Vagina (tissue), 2 donors: ENCODE results near the gene RBM19. TPM values are rescaled to one million over a fixed set of nuclear protein-coding genes. Genes with fewer than 3 reads are reported as not detected.

Experiments used
- DNase-seq, 2 donors: peaks; one replicate each; pipeline ENCODE4 v3.0.0-alpha.2; 2017; ENCODE audit errors: extremely low spot score in 2 of 2
- H3K27ac ChIP-seq: fragments of 200-600 bp; sonication (generic); one replicate; pipeline ENCODE4 v1.5.1; 2019
- H3K27me3 ChIP-seq: fragments of 200-600 bp; sonication (generic); one replicate; pipeline ENCODE4 v1.5.1; 2019
- H3K36me3 ChIP-seq, 2 donors: fragments of 200-600 bp; sonication (generic); one replicate each; pipeline ENCODE4 v1.5.1; 2017 to 2019
- H3K4me1 ChIP-seq: fragments of 200-600 bp; sonication (generic); one replicate; pipeline ENCODE4 v1.5.1; 2019
- H3K4me3 ChIP-seq, 2 donors: fragments of 200-600 bp; sonication (generic); 1 replicate in 1 of 2; 2 replicates in 1 of 2; pipeline ENCODE4 v1.5.1; 2016 to 2019
- H3K9me3 ChIP-seq: fragments of 200-600 bp; sonication (generic); one replicate; pipeline ENCODE4 v1.5.1; 2019
- POLR2A ChIP-seq, 2 donors: fragments of 450-650 bp; IDR thresholded peaks; one replicate each; pipeline ENCODE4 v1.6.1; 2017; ENCODE audit warnings: antibody characterized with exemption in 2 of 2, mild to moderate bottlenecking in 2 of 2, moderate library complexity in 2 of 2
- POLR2AphosphoS5 ChIP-seq, 2 donors: sonication (generic); formaldehyde crosslinking; IDR thresholded peaks; one replicate each; pipeline ENCODE4 v1.9.0; 2017; ENCODE audit warnings: antibody characterized with exemption in 2 of 2, mild to moderate bottlenecking in 2 of 2, low read depth in 1 of 2; ENCODE audit not compliant: insufficient read depth in 1 of 2
- intact Hi-C: fragments of 100-400 bp; cut with DNase I; formaldehyde crosslinking; loops from one replicate; pipeline ENCODE4 v1.15.1; 2023
- total RNA-seq: library from RNA; depleted of rRNA; stranded (reverse); fragments of >200 nt; gene quantifications from one replicate; pipeline ENCODE4 v1.2.3, GENCODE V29; 2016
- TF ChIP-seq, protein P1 (sequence below), 3 experiments: fragments of 450-650 bp in 2 of 3; fragments of 200-600 bp in 1 of 3; sonication (generic) in 1 of 3; IDR thresholded peaks; one replicate each; pipeline ENCODE4 v1.5.1; 2017 to 2019; ENCODE audit warnings: antibody characterized with exemption in 3 of 3, mild to moderate bottlenecking in 2 of 3, moderate library complexity in 2 of 3

RBM19 gene
- total RNA-seq, 1 donor from 2014 or later: 25.5 TPM

DNA sequence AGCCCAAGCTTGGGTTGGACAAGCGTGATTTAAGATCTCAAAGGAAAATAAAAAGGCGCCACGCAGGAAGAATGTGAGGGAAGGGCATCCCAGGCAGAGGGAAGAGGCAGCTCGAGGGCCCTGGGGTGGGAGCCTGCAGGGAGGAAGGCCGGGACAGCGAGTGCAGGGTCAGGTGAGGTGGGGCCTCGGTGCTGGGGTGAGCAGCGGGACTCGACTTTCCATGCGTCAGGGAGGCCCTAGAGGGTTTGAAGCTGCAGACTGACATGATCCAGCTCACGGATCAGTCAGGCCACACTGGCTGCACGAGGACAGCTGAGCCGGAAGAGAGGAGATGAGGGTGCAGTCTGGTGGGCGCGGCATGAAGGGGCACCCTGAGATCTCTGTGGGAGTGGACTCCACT is 145.8 kb downstream of the RBM19 start:
- intact Hi-C loops: no loop called here
- no peaks in the 10 kb centered on the region for H3K9me3 ChIP-seq
- no peak overlapping the region for H3K4me3 ChIP-seq
- no peak for DNase-seq
- TF ChIP-seq, protein P1, sequence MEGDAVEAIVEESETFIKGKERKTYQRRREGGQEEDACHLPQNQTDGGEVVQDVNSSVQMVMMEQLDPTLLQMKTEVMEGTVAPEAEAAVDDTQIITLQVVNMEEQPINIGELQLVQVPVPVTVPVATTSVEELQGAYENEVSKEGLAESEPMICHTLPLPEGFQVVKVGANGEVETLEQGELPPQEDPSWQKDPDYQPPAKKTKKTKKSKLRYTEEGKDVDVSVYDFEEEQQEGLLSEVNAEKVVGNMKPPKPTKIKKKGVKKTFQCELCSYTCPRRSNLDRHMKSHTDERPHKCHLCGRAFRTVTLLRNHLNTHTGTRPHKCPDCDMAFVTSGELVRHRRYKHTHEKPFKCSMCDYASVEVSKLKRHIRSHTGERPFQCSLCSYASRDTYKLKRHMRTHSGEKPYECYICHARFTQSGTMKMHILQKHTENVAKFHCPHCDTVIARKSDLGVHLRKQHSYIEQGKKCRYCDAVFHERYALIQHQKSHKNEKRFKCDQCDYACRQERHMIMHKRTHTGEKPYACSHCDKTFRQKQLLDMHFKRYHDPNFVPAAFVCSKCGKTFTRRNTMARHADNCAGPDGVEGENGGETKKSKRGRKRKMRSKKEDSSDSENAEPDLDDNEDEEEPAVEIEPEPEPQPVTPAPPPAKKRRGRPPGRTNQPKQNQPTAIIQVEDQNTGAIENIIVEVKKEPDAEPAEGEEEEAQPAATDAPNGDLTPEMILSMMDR (IDR thresholded peaks at IDR 0.05): no peak
- TF ChIP-seq POLR2A (IDR thresholded peaks at IDR 0.05): no peak
- no peak for TF ChIP-seq POLR2AphosphoS5 (IDR thresholded peaks at IDR 0.05; ENCODE audit: insufficient read depth in 1 of 2, low read depth in 1 of 2)
- H3K4me1 ChIP-seq: no peaks in the 10 kb centered on the region
- no peak overlapping the region for H3K27ac ChIP-seq
- no peaks in the 10 kb centered on the region for H3K27me3 ChIP-seq
- H3K36me3 ChIP-seq: peaks cover 0 to 4% of the 10 kb centered on the region in 2 donors

DNA sequence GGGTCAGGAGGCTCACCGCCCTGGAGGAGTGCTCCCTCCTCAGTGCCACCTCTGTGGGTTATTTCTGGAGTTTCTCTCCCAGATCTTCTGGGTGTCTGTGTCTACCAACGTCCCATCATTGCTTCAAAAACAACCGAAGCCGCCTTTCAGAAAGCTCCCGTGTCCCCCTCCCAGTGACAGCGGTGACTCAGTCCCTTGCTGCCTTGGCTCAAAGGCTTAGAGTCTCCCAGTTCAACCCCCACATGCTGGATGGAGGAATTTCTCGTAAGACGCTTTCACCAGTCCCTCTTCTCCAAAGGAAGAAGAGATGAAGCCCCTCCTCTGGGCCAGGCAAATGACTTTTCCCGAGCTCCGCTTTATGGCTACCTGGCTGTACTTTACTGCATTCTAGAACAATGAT is 146.6 kb downstream of the RBM19 start:
- intact Hi-C loops: no loop called here
- H3K9me3 ChIP-seq: no peaks in the 10 kb centered on the region
- H3K4me3 ChIP-seq: no peak overlapping the region
- no peaks in the 10 kb centered on the region for H3K4me1 ChIP-seq
- peaks cover 0 to 4% of the 10 kb centered on the region in 2 donors for H3K36me3 ChIP-seq
- no peak overlapping the region for H3K27ac ChIP-seq
- no peak for TF ChIP-seq POLR2A (IDR thresholded peaks at IDR 0.05)
- TF ChIP-seq POLR2AphosphoS5 (IDR thresholded peaks at IDR 0.05; ENCODE audit: insufficient read depth in 1 of 2, low read depth in 1 of 2): no peak
- TF ChIP-seq, protein P1 (IDR thresholded peaks at IDR 0.05): no peak
- no peak for DNase-seq
- no peaks in the 10 kb centered on the region for H3K27me3 ChIP-seq

DNA sequence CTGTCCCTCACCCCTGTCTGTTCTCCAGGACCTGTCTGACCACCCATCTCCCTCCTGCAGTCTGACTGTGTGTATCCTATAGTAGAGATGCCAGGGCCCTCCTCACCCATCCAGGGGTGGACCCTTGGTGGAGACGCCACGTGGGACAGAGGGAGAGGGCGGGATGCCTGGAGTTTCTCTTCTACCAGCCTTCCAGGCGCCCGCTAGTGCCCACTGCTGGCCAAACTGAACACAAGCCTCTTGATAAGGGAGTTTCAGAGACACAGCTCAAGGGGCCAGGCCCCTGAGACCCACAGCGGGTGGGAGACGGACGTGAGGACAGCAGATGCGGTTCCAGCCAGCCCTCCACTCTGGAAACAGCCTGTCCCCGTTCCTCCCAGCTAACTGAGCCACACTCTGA is 147.3 kb downstream of the RBM19 start:
- Histone ChIP-seq H3K9me3 (no peaks in the 10 kb centered on the region), H3K4me3 (no peak overlapping the region), H3K4me1 (no peaks in the 10 kb centered on the region), H3K36me3 (peaks cover 0 to 4% of the 10 kb centered on the region in 2 donors), H3K27me3 (no peaks in the 10 kb centered on the region), H3K27ac (no peak overlapping the region)
- TF ChIP-seq, protein P1 (IDR thresholded peaks at IDR 0.05): no peak
- TF ChIP-seq POLR2A (IDR thresholded peaks at IDR 0.05) (no peak), POLR2AphosphoS5 (IDR thresholded peaks at IDR 0.05; ENCODE audit: insufficient read depth in 1 of 2, low read depth in 1 of 2) (no peak)
- DNase-seq: no peak
- intact Hi-C loops: no loop called here

DNA sequence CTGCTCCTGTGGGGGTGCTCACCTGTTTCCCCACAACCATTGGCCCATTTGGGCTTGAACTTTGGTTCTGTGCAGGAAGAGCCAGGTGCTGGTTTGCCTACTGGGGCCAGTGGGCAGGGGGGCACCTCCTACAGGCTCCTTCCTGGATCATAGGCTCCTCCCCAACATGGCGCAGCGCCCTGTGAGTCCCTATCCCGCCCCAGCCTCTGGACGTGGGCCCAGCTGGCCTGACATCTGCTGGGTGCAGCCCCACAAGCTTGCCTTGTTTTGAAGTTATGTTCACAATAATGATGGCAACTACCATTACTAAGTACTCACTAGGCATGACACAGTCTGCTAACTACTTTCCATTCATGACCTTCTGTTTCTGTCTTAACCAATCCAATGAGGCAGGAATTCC is 147.8 kb downstream of the RBM19 start:
- peaks cover 0 to 4% of the 10 kb centered on the region in 2 donors for H3K36me3 ChIP-seq
- intact Hi-C loops: no loop called here
- H3K4me1 ChIP-seq: no peaks in the 10 kb centered on the region
- H3K4me3 ChIP-seq: no peak overlapping the region
- no peak for DNase-seq
- no peaks in the 10 kb centered on the region for H3K27me3 ChIP-seq
- no peaks in the 10 kb centered on the region for H3K9me3 ChIP-seq
- TF ChIP-seq, protein P1 (IDR thresholded peaks at IDR 0.05): no peak
- TF ChIP-seq POLR2A (IDR thresholded peaks at IDR 0.05) (no peak), POLR2AphosphoS5 (IDR thresholded peaks at IDR 0.05; ENCODE audit: insufficient read depth in 1 of 2, low read depth in 1 of 2) (no peak)
- no peak overlapping the region for H3K27ac ChIP-seq

DNA sequence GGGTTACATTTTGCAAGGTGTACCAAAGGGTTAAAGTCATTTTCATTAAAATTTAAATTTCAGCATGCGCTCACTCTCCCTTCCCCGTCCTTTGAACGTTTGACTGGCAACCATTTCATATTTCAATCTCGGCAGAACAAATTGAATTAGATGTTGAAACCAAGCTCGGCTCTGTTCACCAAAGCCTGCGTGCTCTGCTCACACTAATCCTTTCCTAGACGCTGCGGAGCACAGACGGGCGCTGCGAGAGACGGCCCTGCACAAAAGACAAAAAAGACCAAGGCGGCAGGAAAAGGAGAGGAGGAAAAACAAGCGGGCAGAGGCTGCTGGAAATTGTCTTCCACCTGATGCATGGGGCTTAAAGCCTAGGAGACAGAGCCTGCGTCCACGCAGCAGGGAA is 149.3 kb downstream of the RBM19 start:
- Histone ChIP-seq H3K4me3 (no peak overlapping the region), H3K36me3 (peaks cover 0 to 4% of the 10 kb centered on the region in 2 donors), H3K4me1 (no peaks in the 10 kb centered on the region), H3K27me3 (no peaks in the 10 kb centered on the region), H3K27ac (no peak overlapping the region), H3K9me3 (no peaks in the 10 kb centered on the region)
- TF ChIP-seq POLR2A (IDR thresholded peaks at IDR 0.05) (no peak), POLR2AphosphoS5 (IDR thresholded peaks at IDR 0.05; ENCODE audit: insufficient read depth in 1 of 2, low read depth in 1 of 2) (no peak)
- TF ChIP-seq, protein P1 (IDR thresholded peaks at IDR 0.05): no peak
- no peak for DNase-seq
- intact Hi-C loops: no loop called here
